ENCODE measurements around the gene PALMD.

- no peak for TF ChIP-seq CTCF (IDR thresholded peaks at IDR 0.05 in 4 of 5, conservative IDR thresholded peaks at IDR 0.05 in 1 of 5)
- TF ChIP-seq POLR2A (IDR thresholded peaks at IDR 0.05), result no peak
Measured at GRCh38 chr1:99636647-99637175, 9.2 kb upstream of the PALMD start.
